ENCODE results near the gene HDDC3.
"Not testable (repeated sequence)": the region's sequence is repeated elsewhere in the genome, so short reads cannot be mapped to it uniquely, and the experiment has no call there.

Gene HDDC3

GRCh38 chr15:90907838-90908507 is 24.4 kb downstream of the HDDC3 start:
- DNase-seq: no peak

GRCh38 chr15:90907051-90907660 is 25.2 kb downstream of the HDDC3 start:
- DNase-seq: no peak

DNA sequence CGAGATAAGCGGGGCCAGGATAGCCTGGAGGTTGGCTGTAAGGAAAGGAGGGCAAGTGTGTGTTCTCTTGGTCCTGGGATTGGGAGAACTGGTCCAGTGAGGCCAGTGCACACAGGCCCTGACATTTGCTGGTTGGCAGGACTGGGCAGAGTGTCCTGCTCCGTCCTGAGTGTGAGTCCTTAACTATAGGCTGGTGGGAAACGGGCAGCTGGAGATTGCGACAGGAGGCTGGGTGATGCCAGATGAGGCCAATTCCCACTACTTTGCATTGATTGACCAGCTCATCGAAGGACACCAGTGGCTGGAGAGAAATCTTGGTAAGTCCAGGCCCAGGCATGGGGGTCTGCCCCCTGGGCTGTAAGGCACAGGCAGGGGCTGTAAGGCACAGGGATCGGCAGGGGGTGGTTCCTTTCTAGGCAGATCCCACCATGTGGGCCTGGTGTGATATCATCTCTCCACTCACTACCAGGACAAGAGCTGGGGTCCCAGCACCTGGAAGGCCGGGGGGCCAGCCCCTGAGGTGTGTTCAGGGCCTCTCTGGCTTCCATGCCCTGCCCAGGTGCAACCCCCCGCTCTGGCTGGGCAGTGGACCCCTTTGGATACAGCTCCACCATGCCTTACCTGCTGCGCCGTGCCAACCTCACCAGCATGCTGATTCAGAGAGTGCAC is 26.0 kb downstream of the HDDC3 start:
- DNase-seq: no peak

DNA sequence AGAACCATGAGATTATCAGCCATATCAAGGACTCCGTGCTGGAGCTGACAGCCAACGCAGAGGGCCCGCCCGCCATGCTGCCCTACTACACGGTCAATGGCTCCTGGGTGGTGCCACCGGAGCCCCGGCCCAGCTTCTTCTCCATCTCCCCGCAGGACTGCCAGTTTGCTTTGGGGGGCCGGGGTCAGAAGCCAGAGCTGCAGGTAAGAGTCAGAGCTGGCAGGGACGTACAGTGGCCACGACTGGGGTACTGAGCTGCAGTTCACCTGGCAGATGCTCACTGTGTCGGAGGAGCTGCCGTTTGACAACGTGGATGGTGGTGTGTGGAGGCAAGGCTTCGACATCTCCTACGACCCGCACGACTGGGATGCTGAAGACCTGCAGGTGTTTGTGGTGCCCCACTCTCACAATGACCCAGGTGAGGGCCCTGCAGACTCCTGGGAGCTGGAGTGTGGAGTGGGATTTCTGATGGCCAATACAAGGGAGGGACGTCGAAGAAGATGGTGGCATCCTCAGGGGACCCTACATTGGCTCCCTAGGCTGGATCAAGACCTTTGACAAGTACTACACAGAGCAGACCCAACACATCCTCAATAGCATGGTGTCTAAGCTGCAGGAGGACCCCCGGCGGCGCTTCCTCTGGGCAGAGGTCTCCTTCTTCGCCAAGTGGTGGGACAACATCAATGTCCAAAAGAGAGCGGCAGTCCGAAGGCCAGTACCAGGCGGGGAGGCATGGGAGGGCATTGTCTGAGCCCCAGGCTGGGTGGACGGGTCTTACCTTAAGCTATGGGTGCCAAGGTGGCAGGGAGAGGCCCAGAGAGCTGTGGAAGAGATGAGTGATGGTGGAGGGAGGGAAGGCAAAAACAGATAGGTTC is 26.8 kb downstream of the HDDC3 start:
- DNase-seq: no peak

DNA sequence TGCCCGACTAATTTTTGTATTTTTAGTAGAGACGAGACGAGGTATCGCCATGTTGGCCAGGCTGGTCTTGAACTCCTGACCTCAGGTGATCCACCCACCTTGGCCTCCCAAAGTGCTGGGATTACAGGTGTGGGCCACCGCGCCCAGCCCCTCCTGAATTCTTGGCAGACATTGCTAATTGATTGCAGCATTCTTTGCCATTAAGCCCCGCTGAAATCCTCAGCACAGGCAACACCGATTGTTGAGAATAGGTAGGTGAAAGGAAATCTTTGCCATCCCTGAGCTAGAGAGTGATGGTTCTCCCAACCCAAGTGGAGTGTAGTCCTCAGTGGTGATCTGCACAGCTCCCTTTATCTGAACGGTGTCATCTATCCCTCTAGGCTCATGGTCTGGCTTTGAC is 27.6 kb downstream of the HDDC3 start:
- DNase-seq: no peak

DNA sequence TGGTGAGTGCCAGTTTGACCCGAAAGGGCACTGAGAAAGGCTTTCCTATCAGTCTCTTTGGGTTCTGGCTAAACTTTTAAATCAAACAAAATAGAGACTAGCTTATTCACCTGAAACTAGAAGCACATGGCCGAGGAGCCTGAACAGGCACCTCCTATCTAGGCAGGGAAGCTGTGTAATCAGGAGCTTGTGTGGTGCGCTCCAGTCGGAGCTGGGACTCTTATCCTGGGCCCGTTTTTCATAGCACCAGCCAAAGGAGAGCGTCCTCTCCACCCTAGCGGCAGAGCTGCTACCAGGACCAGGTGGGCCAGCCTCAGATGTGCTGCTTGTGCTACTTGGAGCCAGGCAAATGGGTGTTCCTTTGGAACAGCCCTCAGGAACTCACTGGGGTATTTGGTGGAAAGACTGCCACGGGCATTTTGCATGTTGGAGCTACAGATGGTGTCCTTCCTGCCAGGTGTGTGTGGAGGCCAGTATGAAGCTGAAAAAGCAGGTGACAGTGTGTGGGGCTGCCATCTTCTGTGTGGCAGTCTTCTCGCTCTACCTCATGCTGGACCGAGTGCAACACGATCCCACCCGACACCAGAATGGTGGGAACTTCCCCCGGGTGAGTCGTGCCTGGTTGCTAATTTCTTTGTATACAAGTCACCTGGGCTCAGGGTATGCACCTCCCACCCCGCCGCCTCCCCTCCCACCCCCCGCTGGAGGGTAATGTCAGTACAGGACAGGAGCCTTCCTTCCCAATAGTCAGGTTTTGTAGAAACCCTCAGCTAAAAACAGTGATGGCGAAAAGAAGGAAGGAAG is 28.4 kb downstream of the HDDC3 start:
- no peak for DNase-seq

DNA sequence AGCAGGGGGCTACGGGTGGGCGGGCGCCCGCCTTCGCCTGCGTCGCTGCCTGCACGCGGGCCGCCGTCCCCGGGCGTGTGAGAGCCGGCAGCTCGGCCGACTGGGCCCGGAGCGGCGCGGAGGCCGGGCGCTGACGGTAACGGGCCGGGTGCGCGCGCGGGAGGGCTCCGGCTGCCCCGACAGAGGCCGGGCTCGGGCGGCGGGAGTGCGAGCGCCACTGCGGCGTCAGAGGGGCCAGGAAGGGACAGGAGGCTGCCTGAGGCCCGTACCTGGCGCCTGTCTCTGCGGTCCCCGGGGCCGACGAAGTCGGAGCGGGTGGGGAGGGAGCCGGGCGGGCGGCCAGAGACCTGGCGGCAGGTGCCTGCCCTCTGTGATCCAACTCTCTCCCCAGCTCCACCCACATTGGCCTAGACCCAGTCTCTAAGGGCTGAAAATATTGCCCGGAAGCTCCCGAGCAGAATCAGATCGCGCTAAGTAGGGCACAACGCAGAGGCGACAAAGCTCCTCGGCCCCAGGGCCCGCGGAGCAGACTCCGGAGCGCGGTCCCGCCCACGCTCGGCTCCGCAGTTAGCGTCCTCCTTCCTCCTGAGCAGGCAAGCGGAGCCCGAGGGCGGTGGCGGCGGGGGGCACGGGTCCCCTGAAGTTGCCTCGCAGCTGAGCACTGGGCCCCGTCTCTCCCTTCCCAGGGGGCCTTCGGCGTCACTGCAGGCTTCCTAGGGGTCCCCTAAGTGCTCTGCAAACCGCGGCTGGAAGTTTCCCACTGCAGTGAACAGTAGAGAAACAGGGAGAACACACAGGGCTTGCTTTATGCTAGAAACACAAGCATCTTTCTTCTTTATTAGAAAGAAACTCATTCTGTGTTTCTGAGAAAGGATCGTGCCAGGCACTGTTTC is 29.3 kb downstream of the HDDC3 start, which contains the start of gene MAN2A2:
Gene MAN2A2, plus strand, starts transcription at position 463 of the 893 bp plus-strand sequence. CDS start 906 bp downstream, outside the sequence.
- peak; percentile 68 for DNase-seq

DNA sequence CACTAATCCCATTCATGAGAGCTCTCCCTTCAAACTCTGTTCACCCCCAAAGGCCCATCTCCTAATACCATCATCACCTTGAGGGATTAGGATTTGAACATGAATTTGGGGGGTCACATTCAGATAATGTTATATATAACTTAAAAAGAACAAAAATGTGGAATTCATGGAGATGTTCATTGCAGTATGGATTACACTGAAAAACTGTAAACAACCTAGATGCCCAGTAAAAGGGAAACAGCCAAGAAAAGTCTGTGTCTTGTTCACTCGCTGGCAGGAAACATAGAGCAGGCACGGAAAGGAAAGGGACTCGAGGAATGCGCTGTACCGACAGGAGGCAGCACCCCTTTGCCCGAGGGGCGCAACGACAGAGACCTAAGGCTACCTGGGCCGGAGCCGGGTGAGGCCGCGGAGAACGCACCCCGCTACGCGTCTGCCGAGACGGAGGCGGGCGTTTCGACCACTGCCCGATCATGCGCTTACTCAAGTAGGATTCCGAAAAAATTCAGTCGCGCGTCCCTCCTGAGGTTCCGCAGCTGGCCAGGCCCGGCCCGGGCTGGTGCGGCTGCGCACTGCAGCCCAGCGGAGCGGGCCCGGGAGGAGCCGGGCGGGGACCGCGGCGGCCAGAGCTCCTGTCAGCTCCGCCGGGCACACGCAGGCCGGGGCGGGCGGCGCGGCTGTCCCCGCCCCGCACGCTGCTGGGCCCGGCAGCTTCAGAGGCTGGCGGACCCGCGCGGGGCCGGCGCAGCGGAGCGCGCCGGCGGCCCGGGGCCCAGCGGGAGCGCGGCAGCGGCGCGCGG is 30.1 kb downstream of the HDDC3 start:
- peak; percentile 71 for DNase-seq

DNA sequence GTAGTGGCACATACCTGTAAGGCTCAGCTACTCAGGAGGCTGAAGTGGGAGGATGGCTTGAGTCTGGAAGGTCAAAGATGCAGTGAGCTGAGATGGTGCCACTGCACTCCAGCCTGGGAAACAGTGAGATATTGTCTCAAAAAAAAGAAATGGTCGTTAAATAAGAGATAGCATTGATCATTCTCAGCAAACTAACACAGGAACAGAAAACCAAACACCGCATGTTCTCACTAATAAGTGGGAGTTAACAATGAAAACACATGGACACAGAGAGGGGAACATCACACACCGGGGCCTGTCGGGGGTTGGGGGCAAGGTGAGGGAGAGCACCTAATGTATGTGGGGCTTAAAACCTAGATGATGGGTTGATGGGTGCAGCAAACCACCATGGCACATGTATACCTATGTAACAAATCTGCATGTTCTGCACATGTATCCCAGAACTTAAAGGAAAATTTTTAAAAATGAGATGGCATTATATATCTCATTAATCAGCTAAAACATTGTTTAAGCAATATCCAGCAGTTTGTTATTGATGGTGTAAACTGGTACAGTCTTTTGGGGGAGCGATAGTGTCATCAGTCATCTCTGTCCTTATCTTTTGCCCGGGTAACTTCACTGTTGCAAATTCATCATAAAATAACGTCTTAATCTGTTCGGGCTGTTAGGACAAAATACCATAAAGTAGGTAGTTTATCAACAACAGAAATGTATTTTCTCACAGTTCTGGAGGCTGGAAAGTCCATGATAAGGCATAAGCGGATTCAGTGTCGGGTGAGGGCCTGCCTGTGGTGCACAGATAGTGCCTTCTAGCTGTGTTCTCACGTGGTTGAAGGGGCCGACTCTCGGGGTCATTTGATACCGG is 30.9 kb downstream of the HDDC3 start:
- DNase-seq: no peak

- not testable (repeated sequence) for DNase-seq
Observed at GRCh38 chr15:90897131-90897655, 35.2 kb downstream of the HDDC3 start.

DNA sequence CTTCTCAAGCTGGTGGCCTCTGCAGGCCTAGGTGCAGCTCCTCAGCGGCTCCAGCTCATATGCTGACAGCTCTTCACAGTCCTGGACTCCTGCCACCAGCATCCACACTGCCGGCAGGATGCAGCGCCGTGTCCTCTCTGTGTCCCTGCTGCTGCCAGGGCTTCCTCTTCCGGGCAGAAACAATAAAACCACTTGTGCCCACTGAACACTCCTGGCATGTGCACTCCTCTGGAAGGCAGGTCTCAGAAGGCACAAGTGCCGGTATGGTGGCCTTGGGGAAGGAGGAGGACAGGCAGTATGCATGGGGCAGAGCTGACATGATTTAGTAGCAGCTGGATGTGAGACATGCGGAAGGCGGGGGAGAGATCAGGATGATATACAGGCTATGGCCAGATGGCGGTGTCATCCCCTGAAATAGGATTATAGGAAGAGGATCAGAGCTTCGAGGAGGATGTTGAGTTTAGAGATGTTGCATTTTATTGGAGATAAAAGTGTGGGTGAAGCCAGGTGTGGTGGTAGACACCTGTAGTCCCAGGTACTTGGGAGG is 36.7 kb downstream of the HDDC3 start:
- DNase-seq: no peak

GRCh38 chr15:90893175-90894090 is 38.9 kb downstream of the HDDC3 start:
- no peak for DNase-seq

DNA sequence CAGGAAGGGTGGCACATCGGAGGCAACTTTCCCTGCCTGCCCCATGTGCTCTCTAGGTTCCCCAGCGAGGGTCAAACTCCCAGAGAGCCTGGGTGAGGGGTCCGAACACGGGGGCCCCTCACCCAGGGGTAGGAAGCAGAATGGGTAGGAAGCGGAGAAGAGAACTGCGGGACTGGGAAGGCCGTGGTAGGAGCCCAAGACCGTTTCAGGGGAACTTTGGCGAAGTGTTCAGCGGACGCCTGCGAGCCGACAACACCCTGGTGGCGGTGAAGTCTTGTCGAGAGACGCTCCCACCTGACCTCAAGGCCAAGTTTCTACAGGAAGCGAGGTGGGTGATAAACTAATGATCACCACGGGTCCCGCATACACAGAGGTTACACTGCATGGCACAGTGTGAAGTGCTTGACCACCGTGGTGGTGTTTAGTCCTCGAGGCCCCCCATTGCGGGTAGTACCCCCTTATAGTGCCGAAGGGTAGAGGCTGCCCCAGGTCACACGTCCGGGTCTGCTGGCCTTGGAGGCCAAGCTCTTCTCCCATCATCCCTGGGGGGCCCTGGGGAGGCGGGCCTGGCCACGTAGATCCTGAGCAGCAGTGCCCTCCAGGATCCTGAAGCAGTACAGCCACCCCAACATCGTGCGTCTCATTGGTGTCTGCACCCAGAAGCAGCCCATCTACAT is 39.7 kb downstream of the HDDC3 start:
- DNase-seq: no peak

GRCh38 chr15:90892023-90892422 is 40.3 kb downstream of the HDDC3 start:
- no peak for DNase-seq

DNA sequence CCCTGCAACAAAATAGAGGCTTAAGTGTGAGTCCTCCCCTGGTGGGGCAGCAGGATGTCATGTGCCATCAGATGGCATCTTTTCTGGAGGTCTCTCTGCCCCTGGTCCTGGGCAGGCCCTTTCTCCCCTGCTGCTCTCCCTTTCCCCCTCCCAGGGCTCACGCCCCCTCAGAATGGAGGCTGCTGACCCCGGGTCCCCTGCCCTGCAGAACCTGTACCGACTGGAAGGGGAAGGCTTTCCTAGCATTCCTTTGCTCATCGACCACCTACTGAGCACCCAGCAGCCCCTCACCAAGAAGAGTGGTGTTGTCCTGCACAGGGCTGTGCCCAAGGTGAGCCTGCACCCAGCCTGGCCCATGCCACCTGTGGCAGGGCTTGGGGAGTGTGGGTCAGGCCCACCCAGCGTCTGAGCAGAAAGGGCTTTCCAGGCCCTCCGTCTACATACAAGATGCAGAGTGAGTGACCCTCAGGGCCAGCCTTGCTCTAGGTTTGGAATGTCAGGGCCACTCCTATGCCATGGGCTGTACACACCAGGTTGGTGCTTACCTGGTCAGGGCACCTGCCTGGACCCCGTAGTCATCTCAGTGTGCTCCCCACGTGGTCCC is 40.9 kb downstream of the HDDC3 start:
- DNase-seq: no peak

DNA sequence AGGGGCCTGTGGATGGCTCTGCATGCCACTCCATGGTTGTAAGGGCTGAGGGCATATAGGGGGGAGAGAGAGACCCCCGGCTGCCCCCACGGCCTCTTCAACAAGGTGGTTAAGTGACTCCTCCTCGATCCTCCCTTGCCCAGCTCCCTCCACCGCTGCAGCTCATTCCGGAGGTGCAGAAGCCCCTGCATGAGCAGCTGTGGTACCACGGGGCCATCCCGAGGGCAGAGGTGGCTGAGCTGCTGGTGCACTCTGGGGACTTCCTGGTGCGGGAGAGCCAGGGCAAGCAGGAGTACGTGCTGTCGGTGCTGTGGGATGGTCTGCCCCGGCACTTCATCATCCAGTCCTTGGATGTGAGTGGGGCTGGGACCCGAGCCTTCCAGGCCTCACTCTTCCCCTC is 41.5 kb downstream of the HDDC3 start:
- no peak for DNase-seq
